ENCODE data around the gene APOC4. TPM values are rescaled to one million over a fixed set of nuclear protein-coding genes. Genes with fewer than 3 reads are reported as not detected.

Gene APOC4
- total RNA-seq, 1 experiment from 2014 or later = not detected

GRCh38 chr19:44927746-44928145 is 14.3 kb upstream of the APOC4 start:
- Histone ChIP-seq H3K79me2 (ENCODE audit: insufficient read depth, low read length) (no peaks in the 10 kb centered on the region), H3K79me1 (ENCODE audit: insufficient read depth, low read depth, low read length, poor library complexity, severe bottlenecking) (no peaks in the 10 kb centered on the region)
- no CpG with 5 or more reads among the region's 5 CpGs for WGBS (ENCODE audit: extremely low coverage, insufficient read length, low lambda C conversion rate)

More at GRCh38 chr19:44927746-44928145, 14.3 kb upstream of the APOC4 start:
- Histone ChIP-seq H3K4ac (ENCODE audit: low read depth, low read length) (no peak overlapping the region), H3K27me3 (ENCODE audit: insufficient read depth, low read length) (no peaks in the 10 kb centered on the region), H4K91ac (ENCODE audit: insufficient read length, low read depth, low read length) (no peak overlapping the region), H2BK5ac (ENCODE audit: insufficient read length, low read length) (no peak overlapping the region), H3K4me2 (ENCODE audit: insufficient read depth, insufficient read length, low read length) (no peak overlapping the region), H3K9ac (ENCODE audit: extremely low read depth, insufficient read length, low read length) (no peak overlapping the region), H3K4me1 (ENCODE audit: insufficient read depth, low read length) (no peaks in the 10 kb centered on the region; the same call in 1 of the 2 replicates), H4K8ac (replicated peaks; ENCODE audit: insufficient read length, low read depth, low read length) (no peak overlapping the region), H3K27ac (ENCODE audit: insufficient read length, low read depth, low read length) (no peak overlapping the region), H3K14ac (ENCODE audit: insufficient read depth, low read length) (no peak overlapping the region), H3K18ac (ENCODE audit: insufficient read length, low read depth, low read length) (no peak overlapping the region), H2AFZ (ENCODE audit: low read length) (no peak overlapping the region), H4K20me1 (ENCODE audit: control insufficient read depth, insufficient read depth, insufficient read length) (no peaks in the 10 kb centered on the region), H3T11ph (ENCODE audit: low read length) (no peak overlapping the region), H4K5ac (ENCODE audit: insufficient read length, low read depth, low read length) (no peak overlapping the region), H3K23me2 (ENCODE audit: insufficient read length, low read depth, low read length, poor library complexity, severe bottlenecking) (no peaks in the 10 kb centered on the region), H2BK12ac (ENCODE audit: insufficient read length, low read depth, low read length) (no peak overlapping the region), H2AK5ac (ENCODE audit: insufficient read length, low read length) (no peak overlapping the region), H3K56ac (ENCODE audit: insufficient read length, low read depth, low read length) (no peak overlapping the region), H3K9me3 (ENCODE audit: control insufficient read depth, low read depth, low read length) (no peaks in the 10 kb centered on the region), H2BK120ac (ENCODE audit: low read depth, low read length, poor library complexity, severe bottlenecking) (no peak overlapping the region), H2BK20ac (ENCODE audit: low read depth, low read length, poor library complexity, severe bottlenecking) (no peak overlapping the region), H2BK15ac (ENCODE audit: low read depth, low read length) (no peak overlapping the region), H3K23ac (ENCODE audit: insufficient read length, low read depth, low read length) (no peak overlapping the region)
- no peak for TF ChIP-seq CTCF (conservative IDR thresholded peaks at IDR 0.05)
- H3K4me3 Mint-ChIP-seq = no peak overlapping the region
- H3K9me3 Mint-ChIP-seq = peaks cover 0 to 3% of the 10 kb centered on the region in 2 experiments; a peak in 1 of 5 replicates
- peaks cover 38% of the 10 kb centered on the region for H3K27me3 Mint-ChIP-seq (ENCODE audit: low read depth)
- H3K36me3 Mint-ChIP-seq (ENCODE audit: insufficient read depth in 1 of 3, low read depth in 3 of 3) = peaks cover 0 to 2% (median 0%) of the 10 kb centered on the region in 3 experiments; a peak in 2 of 7 replicates
- DNase-seq = no peak
- H3K27ac Mint-ChIP-seq = no peak overlapping the region
- H3K4me1 Mint-ChIP-seq = peaks cover 14 to 19% of the 10 kb centered on the region in 2 experiments

All from H9 (cell line).